ENCODE data around the gene SHROOM1. TPM values are rescaled to one million over a fixed set of nuclear protein-coding genes. Genes with fewer than 3 reads are reported as not detected.
A peak's percentile ranks its signal among the peaks of the same experiment; 100 is the strongest.

Gene SHROOM1
- total RNA-seq, 1 donor from 2014 or later = 6.3 TPM

DNA sequence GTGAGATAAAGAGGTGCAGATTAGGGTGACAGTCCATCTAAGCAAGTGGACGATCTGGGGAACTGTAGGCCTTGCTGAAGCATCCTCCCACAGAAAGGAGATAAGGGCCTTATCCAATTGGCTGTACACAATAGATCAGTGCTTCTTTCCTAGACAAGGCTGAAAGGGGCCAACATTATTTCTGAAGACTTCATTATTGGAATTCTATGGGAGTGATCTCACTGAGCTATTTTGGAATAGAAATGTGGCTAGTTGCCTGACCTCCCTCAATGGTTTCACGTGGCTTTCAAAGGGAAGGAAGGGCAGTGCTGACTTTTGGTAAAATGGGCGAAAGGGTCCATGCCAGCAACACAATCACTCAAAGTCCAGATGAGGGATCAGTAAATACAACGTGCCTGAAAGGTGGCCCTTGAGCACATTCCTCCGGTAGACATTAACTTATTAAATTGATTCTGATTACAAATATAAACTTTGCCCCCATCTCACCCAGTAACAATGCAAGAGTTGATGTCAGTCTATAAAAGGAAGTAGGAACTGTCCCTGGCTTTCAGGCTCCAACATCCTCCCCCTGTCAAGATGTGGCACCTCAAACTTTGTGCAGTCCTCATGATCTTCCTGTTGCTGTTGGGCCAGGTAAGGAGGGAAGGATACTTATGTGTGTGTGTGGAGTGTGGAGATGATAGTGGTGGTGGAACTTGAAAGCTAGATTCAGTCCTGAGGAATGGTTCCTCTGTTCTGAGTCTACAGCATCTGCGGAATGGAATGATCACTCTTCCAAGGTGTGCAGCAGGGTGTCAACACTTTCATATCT, 42.9 kb upstream of the SHROOM1 start, which contains the start of gene LEAP2:
TSS of gene LEAP2 (plus strand) at position 550 of the 811 bp plus-strand sequence. CDS start at position 577, 27 bp downstream.
- TF ChIP-seq, protein P1, sequence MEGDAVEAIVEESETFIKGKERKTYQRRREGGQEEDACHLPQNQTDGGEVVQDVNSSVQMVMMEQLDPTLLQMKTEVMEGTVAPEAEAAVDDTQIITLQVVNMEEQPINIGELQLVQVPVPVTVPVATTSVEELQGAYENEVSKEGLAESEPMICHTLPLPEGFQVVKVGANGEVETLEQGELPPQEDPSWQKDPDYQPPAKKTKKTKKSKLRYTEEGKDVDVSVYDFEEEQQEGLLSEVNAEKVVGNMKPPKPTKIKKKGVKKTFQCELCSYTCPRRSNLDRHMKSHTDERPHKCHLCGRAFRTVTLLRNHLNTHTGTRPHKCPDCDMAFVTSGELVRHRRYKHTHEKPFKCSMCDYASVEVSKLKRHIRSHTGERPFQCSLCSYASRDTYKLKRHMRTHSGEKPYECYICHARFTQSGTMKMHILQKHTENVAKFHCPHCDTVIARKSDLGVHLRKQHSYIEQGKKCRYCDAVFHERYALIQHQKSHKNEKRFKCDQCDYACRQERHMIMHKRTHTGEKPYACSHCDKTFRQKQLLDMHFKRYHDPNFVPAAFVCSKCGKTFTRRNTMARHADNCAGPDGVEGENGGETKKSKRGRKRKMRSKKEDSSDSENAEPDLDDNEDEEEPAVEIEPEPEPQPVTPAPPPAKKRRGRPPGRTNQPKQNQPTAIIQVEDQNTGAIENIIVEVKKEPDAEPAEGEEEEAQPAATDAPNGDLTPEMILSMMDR (conservative IDR thresholded peaks at IDR 0.05; ENCODE audit: low read depth, low read length) = no peak
- H3K4me3 ChIP-seq (ENCODE audit: low read depth, low read length) = no peak within 1 kb of the TSS
- DNase-seq (ENCODE audit: low read depth) = no peak

DNA sequence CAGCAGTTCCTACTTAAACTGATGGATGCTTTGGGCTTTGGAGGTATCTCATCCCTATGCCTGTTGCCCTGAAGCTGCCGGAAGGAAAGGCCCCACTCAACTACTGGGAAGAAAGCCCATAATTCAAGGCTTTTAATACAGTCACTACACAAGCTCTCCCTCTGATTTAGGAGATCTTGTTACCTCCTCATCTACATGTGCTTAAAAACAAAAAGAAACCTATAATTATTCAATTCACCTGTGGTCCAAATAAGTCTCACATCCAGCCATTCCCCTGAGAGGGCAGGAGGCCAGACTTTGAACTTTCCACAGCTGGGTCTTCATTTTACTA, 42.3 kb upstream of the SHROOM1 start:
- TF ChIP-seq, protein P1 (conservative IDR thresholded peaks at IDR 0.05; ENCODE audit: low read depth, low read length) = no peak
- no peak for DNase-seq (ENCODE audit: low read depth)

DNA sequence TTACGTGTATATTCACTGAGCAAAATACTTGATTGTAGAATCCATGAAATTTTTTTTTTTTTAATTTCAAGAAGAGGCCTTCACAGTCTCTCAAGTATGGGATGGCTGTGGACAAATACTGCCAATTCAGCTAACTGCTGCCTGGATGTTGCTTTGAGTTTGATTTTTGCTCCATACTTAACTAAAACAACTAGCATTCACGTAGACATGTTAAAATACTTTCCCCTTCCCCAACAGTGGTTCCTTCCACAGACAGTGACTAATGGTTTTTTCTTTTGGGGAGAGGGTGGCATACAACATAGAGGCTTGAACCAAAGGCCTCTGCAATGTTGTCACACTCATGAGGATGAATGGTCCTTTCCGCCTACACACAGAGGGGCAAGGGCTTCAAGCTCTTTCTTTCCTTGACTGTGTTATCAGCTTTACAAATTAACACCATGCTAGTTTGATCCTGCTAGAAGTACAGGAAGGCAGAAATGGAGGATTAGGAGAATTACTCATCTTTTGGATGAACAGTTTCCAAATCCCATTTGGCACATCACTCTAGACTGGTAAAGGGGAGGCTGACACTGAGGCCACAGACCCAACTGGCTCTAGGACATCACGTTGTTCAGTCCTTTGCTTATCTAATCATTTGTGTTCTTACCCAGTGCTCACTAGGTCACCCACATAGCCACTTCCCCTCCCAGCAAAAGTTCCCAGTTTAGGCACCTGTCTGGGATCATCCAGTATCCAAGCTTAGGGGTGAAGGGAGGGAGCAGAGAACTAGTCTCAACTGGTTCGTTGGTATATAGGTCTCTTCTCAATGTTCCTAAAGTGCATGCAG, 41.2 kb upstream of the SHROOM1 start:
- H3K4me3 ChIP-seq (ENCODE audit: low read depth, low read length) = no peak overlapping the region
- TF ChIP-seq, protein P1 (conservative IDR thresholded peaks at IDR 0.05; ENCODE audit: low read depth, low read length) = no peak
- DNase-seq (ENCODE audit: low read depth) = no peak

More for the DNA sequence above, 42.3 kb upstream of the SHROOM1 start:
- no peak overlapping the region for H3K4me3 ChIP-seq (ENCODE audit: low read depth, low read length)

DNA sequence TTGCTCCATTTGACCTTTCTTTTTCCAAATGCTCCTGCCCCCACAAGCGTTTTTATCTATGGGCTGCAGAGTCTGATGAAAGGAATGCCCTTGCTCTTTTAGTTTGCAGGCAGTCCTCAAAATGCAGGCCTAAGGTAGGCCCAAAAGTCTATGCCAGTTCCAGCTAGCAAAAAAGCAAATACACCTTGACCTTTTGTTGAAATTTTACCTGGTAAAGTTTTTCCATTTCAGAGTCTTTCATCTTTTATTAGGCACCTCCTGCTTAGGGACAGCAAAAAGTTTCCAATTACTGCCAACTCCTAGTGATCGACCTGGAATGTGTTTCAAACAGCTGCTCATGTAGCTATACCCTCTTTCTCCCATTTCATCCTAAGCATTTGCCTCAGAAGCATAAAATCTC, 40.4 kb upstream of the SHROOM1 start:
- no peak for DNase-seq (ENCODE audit: low read depth)
- TF ChIP-seq, protein P1 (conservative IDR thresholded peaks at IDR 0.05; ENCODE audit: low read depth, low read length) = no peak

DNA sequence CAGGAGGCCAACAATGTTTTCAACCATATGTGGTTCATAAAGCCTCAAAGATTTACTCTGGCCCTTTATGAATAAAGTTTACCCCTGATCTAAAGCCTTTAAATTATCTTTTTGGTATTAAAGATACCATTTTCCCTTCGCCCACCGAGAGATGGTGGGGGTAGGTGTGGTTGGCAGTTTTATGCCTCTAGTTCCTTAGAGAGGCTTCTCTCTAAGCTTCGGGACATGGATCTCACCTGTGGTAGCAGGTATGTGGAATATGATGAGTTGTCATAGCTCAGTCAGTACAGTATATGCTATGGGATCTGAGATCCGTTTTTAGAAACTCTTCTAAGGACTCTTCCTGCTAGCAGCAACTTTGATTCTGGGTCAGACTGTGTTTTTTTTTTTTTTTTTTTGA, 38.3 kb upstream of the SHROOM1 start:
- H3K4me3 ChIP-seq (ENCODE audit: low read depth, low read length) = no peak overlapping the region
- TF ChIP-seq, protein P1 (conservative IDR thresholded peaks at IDR 0.05; ENCODE audit: low read depth, low read length) = no peak
- DNase-seq (ENCODE audit: low read depth) = no peak

More for the DNA sequence above, 40.4 kb upstream of the SHROOM1 start:
- H3K4me3 ChIP-seq (ENCODE audit: low read depth, low read length) = no peak overlapping the region

DNA sequence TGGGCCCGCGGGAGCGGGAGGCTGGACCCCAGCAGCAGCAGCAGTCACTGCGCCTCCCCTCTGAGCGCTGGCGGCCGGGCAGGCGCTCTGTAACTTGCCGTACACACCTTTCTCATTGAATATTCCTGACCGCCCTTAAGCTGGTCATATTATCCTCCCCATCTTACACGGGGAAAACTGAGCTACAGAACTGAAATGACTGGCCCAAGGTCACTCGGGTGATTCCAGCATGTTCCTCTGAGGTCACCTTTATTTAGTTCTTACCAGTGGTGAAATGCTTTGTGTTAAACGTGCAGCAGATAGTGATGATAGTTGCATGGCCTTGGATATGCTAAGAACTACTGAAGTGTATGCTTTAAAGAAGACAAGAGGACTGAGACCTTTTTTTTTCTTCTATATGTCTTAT, 36.6 kb upstream of the SHROOM1 start:
- TF ChIP-seq, protein P1 (conservative IDR thresholded peaks at IDR 0.05; ENCODE audit: low read depth, low read length) = no peak
- H3K4me3 ChIP-seq (ENCODE audit: low read depth, low read length) = peak overlapping the region; percentile 86

More for the DNA sequence above, 36.6 kb upstream of the SHROOM1 start:
- DNase-seq (ENCODE audit: low read depth) = no peak

All from epithelial cell of proximal tubule (primary cell).